NT2/D1 (cell line): ENCODE data around the gene GEN1.

Experiments
- DNase-seq: peaks from one replicate; pipeline ENCODE4 v3.0.0-alpha.2; 2011; ENCODE audit warnings: low read depth, low spot score
- H3K27me3 ChIP-seq: 2 replicates; pipeline ENCODE4 v1.6.0; 2011; ENCODE audit warnings: mild to moderate bottlenecking; ENCODE audit not compliant: insufficient read length, insufficient read depth
- H3K36me3 ChIP-seq: 2 replicates; pipeline ENCODE4 v1.6.1; 2011; ENCODE audit warnings: mild to moderate bottlenecking, low read length, mixed read lengths; ENCODE audit not compliant: insufficient read depth, insufficient read length
- H3K4me1 ChIP-seq: 2 replicates; pipeline ENCODE4 v1.5.1; 2011; ENCODE audit not compliant: insufficient read depth, insufficient read length
- H3K4me3 ChIP-seq: 2 replicates; pipeline ENCODE4 v1.5.1; 2011; ENCODE audit warnings: low read depth; ENCODE audit not compliant: insufficient read length
- H3K9ac ChIP-seq: 2 replicates; pipeline ENCODE4 v1.6.0; 2011; ENCODE audit warnings: low read depth; ENCODE audit not compliant: insufficient read length
- H3K9me3 ChIP-seq: 2 replicates; pipeline ENCODE4 v1.5.1; 2011; ENCODE audit warnings: mild to moderate bottlenecking, low read length; ENCODE audit not compliant: insufficient read depth
- SUZ12 ChIP-seq: IDR thresholded peaks from 2 replicates; pipeline ENCODE4 v1.6.1; 2011; ENCODE audit not compliant: insufficient read length, insufficient read depth; ENCODE audit errors: extremely low read depth
- YY1 ChIP-seq: IDR thresholded peaks from 2 replicates; pipeline ENCODE4 v1.6.1; 2011; ENCODE audit not compliant: insufficient read length, insufficient read depth
- ZNF274 ChIP-seq: IDR thresholded peaks from 2 replicates; pipeline ENCODE4 v1.6.1; 2011; ENCODE audit warnings: mild to moderate bottlenecking, low read depth, low read length

GEN1 gene

GRCh38 chr2:17740203-17740602, 13.7 kb upstream of the GEN1 start:
- TF ChIP-seq YY1 (no peak), ZNF274 (no peak), SUZ12 (no peak)
- Histone ChIP-seq H3K9me3 (no peaks in the 10 kb centered on the region), H3K4me3 (no peak overlapping the region), H3K36me3 (peaks cover 72% of the 10 kb centered on the region), H3K9ac (no peak overlapping the region), H3K4me1 (no peaks in the 10 kb centered on the region), H3K27me3 (no peaks in the 10 kb centered on the region)
- no peak for DNase-seq

- TF ChIP-seq YY1 (no peak), ZNF274 (no peak), SUZ12 (no peak)
- H3K27me3 ChIP-seq, result no peaks in the 10 kb centered on the region
- H3K4me1 ChIP-seq, result no peaks in the 10 kb centered on the region
- DNase-seq, result peak; percentile 58
- no peak overlapping the region for H3K4me3 ChIP-seq
- no peaks in the 10 kb centered on the region for H3K9me3 ChIP-seq
- no peak overlapping the region for H3K9ac ChIP-seq
- peaks cover 28% of the 10 kb centered on the region for H3K36me3 ChIP-seq
Measured at GRCh38 chr2:17747684-17748452, 6.1 kb upstream of the GEN1 start.

GRCh38 chr2:17748745-17749144, 5.2 kb upstream of the GEN1 start:
- Histone ChIP-seq H3K4me1 (no peaks in the 10 kb centered on the region), H3K4me3 (no peak overlapping the region), H3K36me3 (peaks cover 23% of the 10 kb centered on the region), H3K9ac (no peak overlapping the region), H3K9me3 (no peaks in the 10 kb centered on the region), H3K27me3 (no peaks in the 10 kb centered on the region)
- TF ChIP-seq SUZ12 (no peak), ZNF274 (no peak), YY1 (no peak)
- DNase-seq, result no peak

GRCh38 chr2:17749753-17750438, 4.0 kb upstream of the GEN1 start:
- Histone ChIP-seq H3K9me3 (no peaks in the 10 kb centered on the region), H3K4me3 (no peak overlapping the region), H3K9ac (no peak overlapping the region), H3K36me3 (peaks cover 14% of the 10 kb centered on the region), H3K27me3 (no peaks in the 10 kb centered on the region), H3K4me1 (no peaks in the 10 kb centered on the region)
- TF ChIP-seq ZNF274, result no peak
- no peak for TF ChIP-seq YY1
- no peak for TF ChIP-seq SUZ12
- DNase-seq, result no peak

GRCh38 chr2:17752246-17752645, 1.7 kb upstream of the GEN1 start:
- Histone ChIP-seq H3K36me3 (peaks cover 3% of the 10 kb centered on the region), H3K4me3 (no peak overlapping the region), H3K27me3 (no peaks in the 10 kb centered on the region), H3K9ac (no peak overlapping the region), H3K4me1 (no peaks in the 10 kb centered on the region), H3K9me3 (no peaks in the 10 kb centered on the region)
- DNase-seq, result no peak
- TF ChIP-seq SUZ12 (no peak), YY1 (no peak), ZNF274 (no peak)

GRCh38 chr2:17752892-17753802, 791 bp upstream of the GEN1 start:
- DNase-seq, result peak; percentile 30
- Histone ChIP-seq H3K4me3 (peak overlapping the region; percentile 73), H3K36me3 (peaks cover under 1% of the 10 kb centered on the region), H3K9me3 (no peaks in the 10 kb centered on the region), H3K9ac (peak overlapping the region; percentile 94), H3K27me3 (no peaks in the 10 kb centered on the region), H3K4me1 (no peaks in the 10 kb centered on the region)
- no peak for TF ChIP-seq YY1
- TF ChIP-seq SUZ12, result no peak
